ENCODE measurements around the gene USP6. TPM values are rescaled to one million over a fixed set of nuclear protein-coding genes. Genes with fewer than 3 reads are reported as not detected.
"Not testable (repeated sequence)": the region's sequence is repeated elsewhere in the genome, so short reads cannot be mapped to it uniquely, and the experiment has no call there.

Gene USP6
- total RNA-seq, 1 experiment from 2014 or later, result 0.08 TPM

DNA sequence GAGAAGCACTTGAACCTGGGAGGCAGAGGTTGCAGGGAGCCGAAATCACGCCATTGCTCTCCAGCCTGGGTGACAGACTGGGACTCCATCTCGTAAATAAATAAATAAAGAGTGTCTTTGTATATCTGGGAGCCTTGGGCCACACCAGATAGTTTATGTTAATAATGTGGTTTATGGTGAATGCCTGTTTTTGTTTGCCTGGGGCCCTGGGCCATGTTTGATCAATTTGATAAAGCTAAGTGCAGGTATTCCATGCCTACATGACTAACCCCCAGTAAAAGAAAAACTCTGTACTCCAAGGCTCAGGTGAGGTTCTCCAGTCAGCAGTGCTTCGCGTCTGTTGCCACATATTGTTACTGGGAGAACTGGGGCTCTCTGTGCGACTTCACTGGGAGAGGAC, 103.7 kb downstream of the USP6 start:
- TF ChIP-seq CTCF (IDR thresholded peaks at IDR 0.05), result no peak
- no peak for TF ChIP-seq POLR2AphosphoS5 (IDR thresholded peaks at IDR 0.05; ENCODE audit: low read depth, low read length)
- no peak for TF ChIP-seq TCF7L2 (IDR thresholded peaks at IDR 0.05; ENCODE audit: low read depth, low read length)
- TF ChIP-seq REST (IDR thresholded peaks at IDR 0.05; ENCODE audit: insufficient read depth in 1 of 2, low read depth in 2 of 2, low read length in 1 of 2), result no peak
- no peak for TF ChIP-seq SIN3A (IDR thresholded peaks at IDR 0.05; ENCODE audit: borderline replicate concordance, insufficient read depth, low read depth, low read length)
- Histone ChIP-seq H3K36me3 (ENCODE audit: control insufficient read depth, insufficient read depth, low read length) (no peaks in the 10 kb centered on the region), H3K4me1 (ENCODE audit: control insufficient read depth, insufficient read depth, low read length) (no peaks in the 10 kb centered on the region), H3K4me3 (ENCODE audit: low read depth in 2 of 2, low read length in 2 of 2) (no peak overlapping the region), H3K27ac (ENCODE audit: low read length) (no peak overlapping the region), H3K27me3 (ENCODE audit: control insufficient read depth, insufficient read depth, low read length) (no peaks in the 10 kb centered on the region), H3K9me3 (ENCODE audit: control insufficient read depth, insufficient read depth, low read depth, low read length) (no peaks in the 10 kb centered on the region)
- in situ Hi-C loops (cut with HindIII; ENCODE audit: low pct_unique_long_range_greater_than_20kb, low sequenced_read_pairs) (no loop called here), intact Hi-C loops (cut with micrococcal nuclease; ENCODE audit: unreplicated experiment) (no loop called here)
- ChIA-PET CTCF (no interaction called here), POLR2A (no interaction called here)
- no peak; the same call in 1 of the 2 replicates for ATAC-seq
- no TSS peak for BruUV-seq (replicated peaks)
- no peak for DNase-seq (ENCODE audit: low read depth, low spot score)

GRCh38 chr17:5220074-5220473, 104.2 kb downstream of the USP6 start:
- no peaks in the 10 kb centered on the region for H3K9me3 ChIP-seq (ENCODE audit: control insufficient read depth, insufficient read depth, low read depth, low read length)
- H3K4me3 ChIP-seq (ENCODE audit: low read depth in 2 of 2, low read length in 2 of 2), result no peak overlapping the region
- ChIA-PET POLR2A (no interaction called here), CTCF (no interaction called here)
- intact Hi-C loops (cut with micrococcal nuclease; ENCODE audit: unreplicated experiment) (no loop called here), in situ Hi-C loops (cut with HindIII; ENCODE audit: low pct_unique_long_range_greater_than_20kb, low sequenced_read_pairs) (no loop called here)
- no peak overlapping the region for H3K27ac ChIP-seq (ENCODE audit: low read length)
- no peaks in the 10 kb centered on the region for H3K27me3 ChIP-seq (ENCODE audit: control insufficient read depth, insufficient read depth, low read length)
- ATAC-seq (no peak), DNase-seq (ENCODE audit: low read depth, low spot score) (no peak)
- TF ChIP-seq CTCF (IDR thresholded peaks at IDR 0.05) (no peak), TCF7L2 (IDR thresholded peaks at IDR 0.05; ENCODE audit: low read depth, low read length) (no peak), REST (IDR thresholded peaks at IDR 0.05; ENCODE audit: insufficient read depth in 1 of 2, low read depth in 2 of 2, low read length in 1 of 2) (no peak), SIN3A (IDR thresholded peaks at IDR 0.05; ENCODE audit: borderline replicate concordance, insufficient read depth, low read depth, low read length) (no peak), POLR2AphosphoS5 (IDR thresholded peaks at IDR 0.05; ENCODE audit: low read depth, low read length) (no peak)
- H3K4me1 ChIP-seq (ENCODE audit: control insufficient read depth, insufficient read depth, low read length), result no peaks in the 10 kb centered on the region
- no peaks in the 10 kb centered on the region for H3K36me3 ChIP-seq (ENCODE audit: control insufficient read depth, insufficient read depth, low read length)
- BruUV-seq (replicated peaks), result no TSS peak

GRCh38 chr17:5221912-5222311, 106.1 kb downstream of the USP6 start:
- in situ Hi-C loops (cut with HindIII; ENCODE audit: low pct_unique_long_range_greater_than_20kb, low sequenced_read_pairs); intact Hi-C loops (cut with micrococcal nuclease; ENCODE audit: unreplicated experiment); POLR2A ChIA-PET; H3K4me3 ChIP-seq (ENCODE audit: low read depth in 2 of 2, low read length in 2 of 2); ATAC-seq; H3K36me3 ChIP-seq (ENCODE audit: control insufficient read depth, insufficient read depth, low read length); H3K27me3 ChIP-seq (ENCODE audit: control insufficient read depth, insufficient read depth, low read length); DNase-seq (ENCODE audit: low read depth, low spot score); H3K9me3 ChIP-seq (ENCODE audit: control insufficient read depth, insufficient read depth, low read depth, low read length); H3K4me1 ChIP-seq (ENCODE audit: control insufficient read depth, insufficient read depth, low read length); H3K27ac ChIP-seq (ENCODE audit: low read length); BruUV-seq (replicated peaks); CTCF ChIA-PET: not testable (repeated sequence)
